H9 (cell line): ENCODE data around the gene CACNG6. TPM values are rescaled to one million over a fixed set of nuclear protein-coding genes. Genes with fewer than 3 reads are reported as not detected.

Experiments used
- DNase-seq: peaks from one replicate; pipeline ENCODE4 v3.0.0-alpha.2; 2017
- H2AFZ ChIP-seq: one replicate; pipeline ENCODE4 v1.6.1; 2013; ENCODE audit warnings: mild to moderate bottlenecking, low read length, control low read depth, moderate library complexity
- H2AK5ac ChIP-seq: 2 replicates; pipeline ENCODE4 v1.6.1; 2013; ENCODE audit warnings: low read length, control low read depth, mixed read lengths; ENCODE audit not compliant: insufficient read length
- H2BK120ac ChIP-seq: one replicate; pipeline ENCODE4 v1.6.1; 2013; ENCODE audit warnings: low read depth, mild to moderate bottlenecking, low read length, control low read depth, inconsistent platforms; ENCODE audit not compliant: poor library complexity, severe bottlenecking
- H2BK12ac ChIP-seq: 2 replicates; pipeline ENCODE4 v1.6.1; 2013; ENCODE audit warnings: low read length, control low read depth, mixed read lengths, low read depth; ENCODE audit not compliant: insufficient read length
- H2BK15ac ChIP-seq: 2 replicates; pipeline ENCODE4 v1.6.1; 2013; ENCODE audit warnings: low read depth, low read length, control low read depth
- H2BK20ac ChIP-seq: one replicate; pipeline ENCODE4 v1.6.1; 2013; ENCODE audit warnings: low read depth, mild to moderate bottlenecking, low read length, control low read depth, inconsistent platforms; ENCODE audit not compliant: poor library complexity, severe bottlenecking
- H2BK5ac ChIP-seq: 2 replicates; pipeline ENCODE4 v1.6.1; 2013; ENCODE audit warnings: low read length, control low read depth, mixed read lengths; ENCODE audit not compliant: insufficient read length
- H3K14ac ChIP-seq: 2 replicates; pipeline ENCODE4 v1.6.1; 2013; ENCODE audit warnings: low read length, control low read depth; ENCODE audit not compliant: insufficient read depth
- H3K18ac ChIP-seq: 2 replicates; pipeline ENCODE4 v1.6.1; 2013; ENCODE audit warnings: low read depth, mild to moderate bottlenecking, mixed read lengths, low read length, control low read depth; ENCODE audit not compliant: insufficient read length
- H3K23ac ChIP-seq: 2 replicates; pipeline ENCODE4 v1.6.1; 2013; ENCODE audit warnings: low read length, control low read depth, mixed read lengths, low read depth; ENCODE audit not compliant: insufficient read length
- H3K23me2 ChIP-seq: 2 replicates; pipeline ENCODE4 v1.6.1; 2013; ENCODE audit warnings: low read depth, mild to moderate bottlenecking, mixed read lengths, low read length, control low read depth; ENCODE audit not compliant: insufficient read length, poor library complexity, severe bottlenecking
- H3K27ac ChIP-seq: 2 replicates; pipeline ENCODE4 v1.5.1; 2013; ENCODE audit warnings: low read length, control low read depth, mixed read lengths, low read depth; ENCODE audit not compliant: insufficient read length
- H3K27me3 ChIP-seq: 2 replicates; pipeline ENCODE4 v1.6.1; 2013; ENCODE audit warnings: low read length, control low read depth, inconsistent platforms; ENCODE audit not compliant: insufficient read depth
- H3K4ac ChIP-seq: 2 replicates; pipeline ENCODE4 v1.6.1; 2013; ENCODE audit warnings: low read depth, mild to moderate bottlenecking, control low read depth, inconsistent platforms, low read length, moderate library complexity
- H3K4me1 ChIP-seq: 2 replicates; pipeline ENCODE4 v1.6.1; 2013; ENCODE audit warnings: low read length, control low read depth, inconsistent platforms; ENCODE audit not compliant: insufficient read depth
- H3K4me2 ChIP-seq: 2 replicates; pipeline ENCODE4 v1.6.1; 2013; ENCODE audit warnings: low read length, control low read depth, mixed read lengths; ENCODE audit not compliant: insufficient read length, insufficient read depth
- H3K56ac ChIP-seq: 2 replicates; pipeline ENCODE4 v1.6.1; 2013; ENCODE audit warnings: low read depth, mild to moderate bottlenecking, mixed read lengths, low read length, control low read depth; ENCODE audit not compliant: insufficient read length
- H3K79me1 ChIP-seq: 2 replicates; pipeline ENCODE4 v1.6.1; 2013; ENCODE audit warnings: low read depth, mild to moderate bottlenecking, moderate library complexity, low read length, control low read depth, inconsistent platforms; ENCODE audit not compliant: insufficient read depth, poor library complexity, severe bottlenecking
- H3K79me2 ChIP-seq: 2 replicates; pipeline ENCODE4 v1.6.1; 2013; ENCODE audit warnings: low read length, control low read depth, inconsistent platforms; ENCODE audit not compliant: insufficient read depth
- H3K9ac ChIP-seq: 2 replicates; pipeline ENCODE4 v1.6.1; 2013; ENCODE audit warnings: low read length, control low read depth, mixed read lengths; ENCODE audit not compliant: insufficient read length; ENCODE audit errors: extremely low read depth
- H3K9me3 ChIP-seq: one replicate; pipeline ENCODE4 v1.6.1; 2013; ENCODE audit warnings: low read depth, low read length, inconsistent platforms; ENCODE audit not compliant: control insufficient read depth
- H3T11ph ChIP-seq: one replicate; pipeline ENCODE4 v1.6.1; 2013; ENCODE audit warnings: mild to moderate bottlenecking, low read length, control low read depth, inconsistent platforms
- H4K20me1 ChIP-seq: one replicate; pipeline ENCODE4 v1.6.1; 2013; ENCODE audit not compliant: control insufficient read depth, insufficient read length, insufficient read depth
- H4K5ac ChIP-seq: 2 replicates; pipeline ENCODE4 v1.6.1; 2013; ENCODE audit warnings: low read depth, mild to moderate bottlenecking, mixed read lengths, low read length, control low read depth; ENCODE audit not compliant: insufficient read length
- H4K8ac ChIP-seq: replicated peaks from 2 replicates; pipeline ENCODE4 v1.6.1; 2013; ENCODE audit warnings: low read length, control low read depth, mixed read lengths, low read depth; ENCODE audit not compliant: insufficient read length
- H4K91ac ChIP-seq: 2 replicates; pipeline ENCODE4 v1.6.1; 2013; ENCODE audit warnings: low read depth, mild to moderate bottlenecking, moderate library complexity, mixed read lengths, low read length, control low read depth; ENCODE audit not compliant: insufficient read length
- H3K27ac Mint-ChIP-seq, 3 experiments: 2 replicates in 2 of 3; 3 replicates in 1 of 3; pipeline ENCODE4 v1.8.0; 2020 to 2021; ENCODE audit warnings: mixed read lengths in 3 of 3, mild to moderate bottlenecking in 1 of 3, moderate library complexity in 1 of 3
- H3K27me3 Mint-ChIP-seq: 2 replicates; pipeline ENCODE4 v1.8.0; 2021; ENCODE audit warnings: low read depth, mild to moderate bottlenecking, moderate library complexity, mixed read lengths
- H3K36me3 Mint-ChIP-seq, 3 experiments: 2 replicates in 2 of 3; 3 replicates in 1 of 3; pipeline ENCODE4 v1.8.0; 2020 to 2021; ENCODE audit warnings: low read depth in 3 of 3, mixed read lengths in 3 of 3; ENCODE audit not compliant: insufficient read depth in 1 of 3
- H3K4me1 Mint-ChIP-seq, 2 experiments: 2 replicates each; pipeline ENCODE4 v1.8.0; 2020; ENCODE audit warnings: mixed read lengths in 2 of 2
- H3K4me3 Mint-ChIP-seq, 2 experiments: 2 replicates in 1 of 2; 3 replicates in 1 of 2; pipeline ENCODE4 v1.8.0; 2020 to 2021; ENCODE audit warnings: mild to moderate bottlenecking in 2 of 2, mixed read lengths in 2 of 2, moderate library complexity in 1 of 2
- H3K9me3 Mint-ChIP-seq, 2 experiments: 2 replicates in 1 of 2; 3 replicates in 1 of 2; pipeline ENCODE4 v1.8.0; 2020; ENCODE audit warnings: mild to moderate bottlenecking in 2 of 2, mixed read lengths in 2 of 2, moderate library complexity in 1 of 2
- WGBS: extraction: QIAGEN DNeasy Blood & Tissue Kit; methylation state at CpG from one replicate; pipeline ENCODE4 v1.1.7; 2013; ENCODE audit warnings: missing lambda C conversion rate, low lambda C conversion rate, mixed read lengths; ENCODE audit not compliant: insufficient read length; ENCODE audit errors: extremely low coverage; 5-methylcytosine and 5-hydroxymethylcytosine counted together
- total RNA-seq: library from RNA; stranded (reverse); gene quantifications from 2 replicates; pipeline ENCODE4 v1.2.1, GENCODE V29; 2021
- TF ChIP-seq, protein P1 (sequence below): fragments of 200-600 bp; sonication (generic); conservative IDR thresholded peaks from 3 replicates; pipeline ENCODE4 v1.8.0; 2021; ENCODE audit warnings: antibody characterized with exemption, mild to moderate bottlenecking

The CACNG6 gene
- total RNA-seq, 1 experiment from 2014 or later, result 1.6 TPM

GRCh38 chr19:54001496-54001895, 10.1 kb downstream of the CACNG6 start:
- Histone ChIP-seq H3T11ph (no peak overlapping the region), H3K9me3 (no peaks in the 10 kb centered on the region), H3K27ac (no peak overlapping the region), H2BK15ac (no peak overlapping the region), H3K79me2 (no peaks in the 10 kb centered on the region), H3K4ac (no peak overlapping the region), H3K23me2 (no peaks in the 10 kb centered on the region), H2BK12ac (no peak overlapping the region), H3K14ac (no peak overlapping the region), H4K8ac (no peak overlapping the region), H3K9ac (no peak overlapping the region), H3K56ac (no peak overlapping the region), H2AK5ac (no peak overlapping the region), H3K27me3 (no peaks in the 10 kb centered on the region), H3K23ac (no peak overlapping the region), H3K18ac (no peak overlapping the region), H3K4me1 (no peaks in the 10 kb centered on the region), H2AFZ (no peak overlapping the region), H2BK20ac (no peak overlapping the region), H4K5ac (no peak overlapping the region), H2BK120ac (no peak overlapping the region), H3K79me1 (no peaks in the 10 kb centered on the region), H4K91ac (no peak overlapping the region), H2BK5ac (no peak overlapping the region), H4K20me1 (no peaks in the 10 kb centered on the region), H3K4me2 (no peak overlapping the region)
- Mint-ChIP-seq H3K4me1 (peaks cover 10 to 11% of the 10 kb centered on the region in 2 experiments), H3K36me3 (no peaks in the 10 kb centered on the region), H3K4me3 (no peak overlapping the region), H3K27me3 (peaks cover 69% of the 10 kb centered on the region), H3K9me3 (no peaks in the 10 kb centered on the region), H3K27ac (no peak overlapping the region)
- DNase-seq, result no peak
- no CpG with 5 or more reads among the region's 2 CpGs for WGBS
- TF ChIP-seq, protein P1, sequence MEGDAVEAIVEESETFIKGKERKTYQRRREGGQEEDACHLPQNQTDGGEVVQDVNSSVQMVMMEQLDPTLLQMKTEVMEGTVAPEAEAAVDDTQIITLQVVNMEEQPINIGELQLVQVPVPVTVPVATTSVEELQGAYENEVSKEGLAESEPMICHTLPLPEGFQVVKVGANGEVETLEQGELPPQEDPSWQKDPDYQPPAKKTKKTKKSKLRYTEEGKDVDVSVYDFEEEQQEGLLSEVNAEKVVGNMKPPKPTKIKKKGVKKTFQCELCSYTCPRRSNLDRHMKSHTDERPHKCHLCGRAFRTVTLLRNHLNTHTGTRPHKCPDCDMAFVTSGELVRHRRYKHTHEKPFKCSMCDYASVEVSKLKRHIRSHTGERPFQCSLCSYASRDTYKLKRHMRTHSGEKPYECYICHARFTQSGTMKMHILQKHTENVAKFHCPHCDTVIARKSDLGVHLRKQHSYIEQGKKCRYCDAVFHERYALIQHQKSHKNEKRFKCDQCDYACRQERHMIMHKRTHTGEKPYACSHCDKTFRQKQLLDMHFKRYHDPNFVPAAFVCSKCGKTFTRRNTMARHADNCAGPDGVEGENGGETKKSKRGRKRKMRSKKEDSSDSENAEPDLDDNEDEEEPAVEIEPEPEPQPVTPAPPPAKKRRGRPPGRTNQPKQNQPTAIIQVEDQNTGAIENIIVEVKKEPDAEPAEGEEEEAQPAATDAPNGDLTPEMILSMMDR, result no peak
